GM13976 (cell line): ENCODE data around the gene DDX39A.
A peak's percentile ranks its signal among the peaks of the same experiment; 100 is the strongest.

Source experiments
- DNase-seq: peaks from one replicate; pipeline ENCODE4 v3.0.0; 2012; ENCODE audit warnings: low spot score
- in situ Hi-C: fragments of 300-500 bp; cut with MboI; formaldehyde crosslinking; loops from one replicate; pipeline ENCODE4 v1.12.0; 2022; ENCODE audit warnings: low sequenced_read_pairs, mixed read lengths, inconsistent platforms; ENCODE audit not compliant: unreplicated experiment
- TF ChIP-seq, protein P1 (sequence below): IDR thresholded peaks from 2 replicates; pipeline ENCODE4 v1.5.1; 2012; ENCODE audit warnings: borderline replicate concordance, mild to moderate bottlenecking; ENCODE audit not compliant: insufficient read depth; ENCODE audit errors: extremely low read depth, missing control alignments, control extremely low read depth

Gene DDX39A

DNA sequence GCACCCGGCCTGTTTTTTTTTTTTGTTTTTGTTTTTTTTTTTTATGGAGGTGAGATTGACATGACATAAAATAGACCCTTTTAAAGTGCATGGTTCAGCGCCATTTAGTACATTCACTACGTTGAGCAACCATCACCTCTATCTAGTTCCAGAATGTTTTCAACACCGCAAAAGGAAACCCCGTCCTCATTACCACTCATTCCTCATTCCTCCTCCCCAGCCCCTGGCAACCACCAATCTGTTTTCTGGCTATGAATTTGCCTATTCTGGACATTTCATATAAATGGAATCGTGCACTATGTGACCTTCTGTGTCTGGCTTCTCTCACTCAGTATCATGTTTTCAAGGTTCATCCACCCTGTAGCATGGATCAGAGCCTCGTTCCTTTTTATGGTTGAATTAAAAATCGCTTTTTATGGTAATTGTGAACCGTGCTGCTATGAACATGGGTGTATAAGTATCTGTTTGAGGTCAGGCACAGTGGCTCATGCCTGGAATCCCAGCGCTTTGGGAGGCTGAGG is 47.8 kb downstream of the DDX39A start:
- TF ChIP-seq, protein P1, sequence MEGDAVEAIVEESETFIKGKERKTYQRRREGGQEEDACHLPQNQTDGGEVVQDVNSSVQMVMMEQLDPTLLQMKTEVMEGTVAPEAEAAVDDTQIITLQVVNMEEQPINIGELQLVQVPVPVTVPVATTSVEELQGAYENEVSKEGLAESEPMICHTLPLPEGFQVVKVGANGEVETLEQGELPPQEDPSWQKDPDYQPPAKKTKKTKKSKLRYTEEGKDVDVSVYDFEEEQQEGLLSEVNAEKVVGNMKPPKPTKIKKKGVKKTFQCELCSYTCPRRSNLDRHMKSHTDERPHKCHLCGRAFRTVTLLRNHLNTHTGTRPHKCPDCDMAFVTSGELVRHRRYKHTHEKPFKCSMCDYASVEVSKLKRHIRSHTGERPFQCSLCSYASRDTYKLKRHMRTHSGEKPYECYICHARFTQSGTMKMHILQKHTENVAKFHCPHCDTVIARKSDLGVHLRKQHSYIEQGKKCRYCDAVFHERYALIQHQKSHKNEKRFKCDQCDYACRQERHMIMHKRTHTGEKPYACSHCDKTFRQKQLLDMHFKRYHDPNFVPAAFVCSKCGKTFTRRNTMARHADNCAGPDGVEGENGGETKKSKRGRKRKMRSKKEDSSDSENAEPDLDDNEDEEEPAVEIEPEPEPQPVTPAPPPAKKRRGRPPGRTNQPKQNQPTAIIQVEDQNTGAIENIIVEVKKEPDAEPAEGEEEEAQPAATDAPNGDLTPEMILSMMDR, result no peak
- in situ Hi-C loops, result no loop called here
- DNase-seq, result no peak

DNA sequence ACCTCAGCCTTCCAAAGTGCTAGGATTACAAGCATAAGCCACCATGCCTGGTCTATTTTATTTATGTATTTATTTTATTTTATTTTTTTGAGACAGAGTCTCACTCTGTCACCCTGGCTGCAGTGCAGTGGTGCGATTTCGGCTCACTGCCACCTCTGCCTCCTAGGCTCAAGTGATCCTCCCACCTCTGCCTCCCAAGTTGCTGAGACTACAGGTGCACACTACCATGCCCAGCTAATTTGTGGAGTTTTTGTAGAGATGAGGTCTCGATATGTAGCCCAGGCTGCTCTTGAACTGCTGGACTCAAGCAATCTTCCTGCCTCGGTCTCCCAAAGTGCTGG is 48.2 kb downstream of the DDX39A start:
- TF ChIP-seq, protein P1, result no peak
- in situ Hi-C loops, result no loop called here
- no peak for DNase-seq

GRCh38 chr19:14370169-14370939 is 48.8 kb downstream of the DDX39A start:
- TF ChIP-seq, protein P1, result no peak
- in situ Hi-C loops, result no loop called here
- peak; percentile 42 for DNase-seq

- in situ Hi-C loops, result no loop called here
- TF ChIP-seq, protein P1, result no peak
- peak; percentile 44 for DNase-seq
These were observed 49.6 kb downstream of the DDX39A start for GRCh38 chr19:14369399-14370168.

- no peak for DNase-seq
- in situ Hi-C loops, result no loop called here
These were observed 51.1 kb downstream of the DDX39A start for GRCh38 chr19:14368011-14368513.

DNA sequence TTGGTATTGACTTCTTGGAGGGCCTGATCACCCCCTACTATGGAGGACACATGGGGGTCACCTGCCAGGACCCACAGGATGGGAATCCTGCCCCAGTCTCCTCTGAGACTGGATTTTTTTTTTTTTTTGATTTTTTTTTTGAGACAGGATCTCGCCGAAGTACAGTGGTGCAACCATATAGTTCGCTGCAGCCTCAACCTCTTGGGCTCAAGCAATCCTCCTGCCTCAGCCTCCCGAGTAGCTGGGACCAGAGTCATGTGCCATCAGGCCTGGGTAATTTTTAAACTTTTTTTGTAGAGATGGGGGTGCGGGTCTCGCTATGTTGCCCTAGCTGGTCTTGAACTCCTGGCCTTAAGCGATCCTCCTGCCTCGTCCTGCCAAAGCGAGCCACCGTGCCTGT is 52.1 kb downstream of the DDX39A start:
- TF ChIP-seq, protein P1, result no peak
- in situ Hi-C loops, result no loop called here
- no peak for DNase-seq

More at GRCh38 chr19:14368011-14368513, 51.1 kb downstream of the DDX39A start:
- TF ChIP-seq, protein P1, result no peak
